Activated B cell treated with CpG ODN at 0.5 μM for 24 hours (primary cell): ENCODE results near the gene SOBP. TPM values are rescaled to one million over a fixed set of nuclear protein-coding genes. Genes with fewer than 3 reads are reported as not detected.

Source experiments
- ATAC-seq: fragments of 200-7000 bp; cut with Tn5 transposase; one replicate; pipeline ENCODE4 v1.10.0; 2021; ENCODE audit warnings: low read depth, mild to moderate bottlenecking, moderate library complexity
- CTCF ChIA-PET: fragments of 350-600 bp; sonication (Branson Sonifier 250); formaldehyde crosslinking; loops from one replicate; lab custom pipeline; 2021; ENCODE audit warnings: antibody characterized with exemption; lab: Charles Lee
- POLR2A ChIA-PET: fragments of 350-600 bp; sonication (Branson Sonifier 250); formaldehyde crosslinking; loops from one replicate; lab custom pipeline; 2021; ENCODE audit warnings: antibody characterized with exemption; lab: Charles Lee
- DNase-seq: peaks from one replicate; pipeline ENCODE4 v3.0.0; 2022
- H3K27ac Mint-ChIP-seq: one replicate; pipeline ENCODE4 v1.8.0; 2020; ENCODE audit warnings: mixed read lengths
- H3K27me3 Mint-ChIP-seq: one replicate; pipeline ENCODE4 v1.8.0; 2021; ENCODE audit warnings: mixed read lengths
- H3K36me3 Mint-ChIP-seq: one replicate; pipeline ENCODE4 v1.8.0; 2021; ENCODE audit warnings: low read depth, mixed read lengths
- H3K4me1 Mint-ChIP-seq: one replicate; pipeline ENCODE4 v1.8.0; 2021; ENCODE audit warnings: mixed read lengths
- H3K4me3 Mint-ChIP-seq: one replicate; pipeline ENCODE4 v1.8.0; 2020; ENCODE audit warnings: mild to moderate bottlenecking, mixed read lengths
- H3K9me3 Mint-ChIP-seq: one replicate; pipeline ENCODE4 v1.8.0; 2020; ENCODE audit warnings: mixed read lengths
- CTCF ChIP-seq: fragments of 200-600 bp; IDR thresholded peaks from one replicate; pipeline ENCODE4 v1.8.0; 2022; ENCODE audit warnings: antibody characterized with exemption, mild to moderate bottlenecking
- intact Hi-C: fragments of 100-400 bp; cut with micrococcal nuclease; formaldehyde crosslinking; loops from one replicate; pipeline ENCODE4 v1.15.1; 2024
- total RNA-seq: library from RNA; stranded (reverse); gene quantifications from 2 replicates; pipeline ENCODE4 v1.2.3, GENCODE V29; 2022

Gene SOBP
- total RNA-seq, 1 donor from 2014 or later: 1.1 TPM

- ATAC-seq: peak; percentile 13
- peaks cover 73% of the 10 kb centered on the region for H3K4me1 Mint-ChIP-seq
Observed at GRCh38 chr6:107642861-107643328, 153.0 kb downstream of the SOBP start.

GRCh38 chr6:107644513-107644912 is 154.6 kb downstream of the SOBP start:
- Mint-ChIP-seq H3K9me3 (no peaks in the 10 kb centered on the region), H3K36me3 (no peaks in the 10 kb centered on the region), H3K27ac (no peak overlapping the region), H3K4me1 (peaks cover 77% of the 10 kb centered on the region), H3K27me3 (no peaks in the 10 kb centered on the region), H3K4me3 (no peak overlapping the region)
- intact Hi-C loops: no loop called here
- ChIA-PET POLR2A (interaction anchor here (2.3 kb wide), 1 partner anchor 185 kb away, joined by 14 read pairs; the partner anchor contains the start of gene PDSS2), CTCF (interaction anchor here (1.3 kb wide), 1 partner anchor 9 kb away, joined by 3 read pairs; no protein-coding TSS in a partner anchor)
- ATAC-seq (no peak), DNase-seq (no peak)
- TF ChIP-seq CTCF: no peak

More at GRCh38 chr6:107642861-107643328, 153.0 kb downstream of the SOBP start:
- no peaks in the 10 kb centered on the region for H3K36me3 Mint-ChIP-seq
- DNase-seq: no peak
- no peaks in the 10 kb centered on the region for H3K27me3 Mint-ChIP-seq
- TF ChIP-seq CTCF: no peak
- no peaks in the 10 kb centered on the region for H3K9me3 Mint-ChIP-seq
- POLR2A ChIA-PET: interaction anchor here (0.6 to 3.3 kb wide), 5 partner anchors 8 to 184 kb away, joined by 3 to 29 read pairs (median 4); partner anchors contain the start of gene PDSS2
- H3K27ac Mint-ChIP-seq: peak overlapping the region; percentile 86
- CTCF ChIA-PET: interaction anchor here (1.1 to 1.8 kb wide), 4 partner anchors 13 to 37 kb away, joined by 3 to 7 read pairs (median 5); no protein-coding TSS in a partner anchor
- intact Hi-C loops: loop anchor here (1.0 to 2.0 kb wide), 3 partner anchors 14 to 32 kb away; no protein-coding TSS in a partner anchor
- H3K4me3 Mint-ChIP-seq: peak overlapping the region; percentile 66

- no peak for TF ChIP-seq CTCF
- Mint-ChIP-seq H3K9me3 (no peaks in the 10 kb centered on the region), H3K27ac (no peak overlapping the region), H3K27me3 (no peaks in the 10 kb centered on the region), H3K36me3 (no peaks in the 10 kb centered on the region), H3K4me3 (no peak overlapping the region), H3K4me1 (peaks cover 67% of the 10 kb centered on the region)
- ChIA-PET CTCF (no interaction called here), POLR2A (interaction anchor here (0.6 kb wide), 1 partner anchor 615 kb away, joined by 3 read pairs; the partner anchor contains the start of gene SNX3)
- no peak for ATAC-seq
- intact Hi-C loops: no loop called here
- DNase-seq: no peak
Observed at GRCh38 chr6:107645740-107646139, 155.8 kb downstream of the SOBP start.

- ATAC-seq (no peak), DNase-seq (no peak)
- H3K4me1 Mint-ChIP-seq: peaks cover 63% of the 10 kb centered on the region
- H3K27ac Mint-ChIP-seq: no peak overlapping the region
- intact Hi-C loops: no loop called here
- no peaks in the 10 kb centered on the region for H3K27me3 Mint-ChIP-seq
- no peak overlapping the region for H3K4me3 Mint-ChIP-seq
- H3K36me3 Mint-ChIP-seq: no peaks in the 10 kb centered on the region
- no peak for TF ChIP-seq CTCF
- ChIA-PET CTCF (no interaction called here), POLR2A (interaction anchor here (0.6 to 3.3 kb wide), 2 partner anchors 11 to 615 kb away, joined by 3 to 17 read pairs; partner anchors contain the start of gene SNX3)
- H3K9me3 Mint-ChIP-seq: no peaks in the 10 kb centered on the region
Observed at GRCh38 chr6:107646176-107646575, 156.3 kb downstream of the SOBP start.

- Mint-ChIP-seq H3K4me3 (no peak overlapping the region), H3K4me1 (peaks cover 56% of the 10 kb centered on the region), H3K27ac (no peak overlapping the region), H3K36me3 (no peaks in the 10 kb centered on the region), H3K27me3 (no peaks in the 10 kb centered on the region), H3K9me3 (no peaks in the 10 kb centered on the region)
- no peak for DNase-seq
- ChIA-PET CTCF (interaction anchor here (0.7 kb wide), 1 partner anchor 9 kb away, joined by 3 read pairs; no protein-coding TSS in a partner anchor), POLR2A (interaction anchor here (3.3 kb wide), 1 partner anchor 10 kb away, joined by 17 read pairs; no protein-coding TSS in a partner anchor)
- intact Hi-C loops: no loop called here
- no peak for ATAC-seq
- TF ChIP-seq CTCF: no peak
Observed at GRCh38 chr6:107646776-107647438, 157.0 kb downstream of the SOBP start.
